HG02885 (cell line): ENCODE results near the gene ATP6V0A1.
A peak's percentile ranks its signal among the peaks of the same experiment; 100 is the strongest.

ENCODE experiments used
- ATAC-seq: cut with Tn5 transposase; IDR thresholded peaks from one replicate; pipeline ENCODE4 v1.9.1; 2021; ENCODE audit warnings: mild to moderate bottlenecking; ENCODE audit not compliant: unreplicated experiment, poor library complexity

ATP6V0A1 gene

GRCh38 chr17:42514867-42515266, 56.2 kb downstream of the ATP6V0A1 start:
- no peak for ATAC-seq

GRCh38 chr17:42517516-42517915, 58.8 kb downstream of the ATP6V0A1 start:
- no peak for ATAC-seq

- ATAC-seq = no peak
These were observed 59.5 kb downstream of the ATP6V0A1 start for GRCh38 chr17:42518046-42518754.

GRCh38 chr17:42518755-42519545, 60.3 kb downstream of the ATP6V0A1 start:
- no peak for ATAC-seq

- ATAC-seq = no peak
These were observed 61.1 kb downstream of the ATP6V0A1 start for GRCh38 chr17:42519546-42520491.

- ATAC-seq = no peak
These were observed 61.9 kb downstream of the ATP6V0A1 start for GRCh38 chr17:42520540-42520951.

GRCh38 chr17:42521036-42521435, 62.4 kb downstream of the ATP6V0A1 start:
- ATAC-seq = no peak

- no peak for ATAC-seq
These were observed 63.1 kb downstream of the ATP6V0A1 start for GRCh38 chr17:42521666-42522262.

GRCh38 chr17:42522263-42522790, 63.6 kb downstream of the ATP6V0A1 start:
- no peak for ATAC-seq

- ATAC-seq = no peak
These were observed 64.2 kb downstream of the ATP6V0A1 start for GRCh38 chr17:42522798-42523278.

- no peak for ATAC-seq
These were observed 66.5 kb downstream of the ATP6V0A1 start for GRCh38 chr17:42525221-42525620.

- ATAC-seq = no peak
These were observed 67.4 kb downstream of the ATP6V0A1 start for GRCh38 chr17:42526031-42526444.

- ATAC-seq = no peak
These were observed 69.3 kb downstream of the ATP6V0A1 start for GRCh38 chr17:42527932-42528331.

- no peak for ATAC-seq
These were observed 70.4 kb downstream of the ATP6V0A1 start for GRCh38 chr17:42529061-42529460.

GRCh38 chr17:42530952-42531454, 72.3 kb downstream of the ATP6V0A1 start:
- no peak for ATAC-seq

GRCh38 chr17:42531455-42532354, 73.0 kb downstream of the ATP6V0A1 start:
- no peak for ATAC-seq

GRCh38 chr17:42535155-42536047, 76.7 kb downstream of the ATP6V0A1 start:
- no peak for ATAC-seq

GRCh38 chr17:42536048-42536371, 77.3 kb downstream of the ATP6V0A1 start, which contains the start of gene NAGLU:
Gene NAGLU, plus strand, starts transcription at chr17:42536241. Its CDS starts 32 bp downstream, at chr17:42536273.
- ATAC-seq = peak; percentile 91
